GM21447 (cell line): ENCODE data around the gene GRXCR2.
"Not testable (repeated sequence)": the region's sequence is repeated elsewhere in the genome, so short reads cannot be mapped to it uniquely, and the experiment has no call there.

Source experiments
- ATAC-seq: cut with Tn5 transposase; IDR thresholded peaks from one replicate; pipeline ENCODE4 v1.9.1; 2021; ENCODE audit not compliant: unreplicated experiment

GRXCR2 gene

GRCh38 chr5:145872914-145873313 lies at the start of gene GRXCR2:
TSS of gene GRXCR2 (minus strand) at chr5:145873014. CDS start at chr5:145872968, 46 bp downstream.
- ATAC-seq: no peak

GRCh38 chr5:145922059-145922458 lies 49.2 kb upstream of the GRXCR2 start:
- ATAC-seq: no peak

- no peak for ATAC-seq
These were observed 48.4 kb upstream of the GRXCR2 start for GRCh38 chr5:145921211-145921610.

- no peak for ATAC-seq
These were observed 47.9 kb upstream of the GRXCR2 start for GRCh38 chr5:145920542-145921210.

- no peak for ATAC-seq
These were observed 46.6 kb upstream of the GRXCR2 start for GRCh38 chr5:145919413-145919812.

- no peak for ATAC-seq
These were observed 45.6 kb upstream of the GRXCR2 start for GRCh38 chr5:145918397-145918796.

GRCh38 chr5:145917288-145917687 lies 44.5 kb upstream of the GRXCR2 start:
- no peak for ATAC-seq

GRCh38 chr5:145915970-145916638 lies 43.3 kb upstream of the GRXCR2 start:
- no peak for ATAC-seq

- ATAC-seq: no peak
These were observed 40.9 kb upstream of the GRXCR2 start for GRCh38 chr5:145913701-145914100.

- ATAC-seq: no peak
These were observed 39.8 kb upstream of the GRXCR2 start for GRCh38 chr5:145912594-145912993.

- ATAC-seq: no peak
These were observed 39.2 kb upstream of the GRXCR2 start for GRCh38 chr5:145912019-145912418.

GRCh38 chr5:145911164-145911563 lies 38.4 kb upstream of the GRXCR2 start:
- no peak for ATAC-seq

- no peak for ATAC-seq
These were observed 35.6 kb upstream of the GRXCR2 start for GRCh38 chr5:145908206-145908960.

GRCh38 chr5:145906401-145906800 lies 33.6 kb upstream of the GRXCR2 start:
- no peak for ATAC-seq

GRCh38 chr5:145904743-145905142 lies 31.9 kb upstream of the GRXCR2 start:
- no peak for ATAC-seq

- no peak for ATAC-seq
These were observed 31.1 kb upstream of the GRXCR2 start for GRCh38 chr5:145903867-145904266.

- ATAC-seq: no peak
These were observed 30.3 kb upstream of the GRXCR2 start for GRCh38 chr5:145903113-145903512.

- no peak for ATAC-seq
These were observed 29.6 kb upstream of the GRXCR2 start for GRCh38 chr5:145902421-145902820.

- ATAC-seq: no peak
These were observed 25.4 kb upstream of the GRXCR2 start for GRCh38 chr5:145898171-145898570.

GRCh38 chr5:145891378-145891777 lies 18.6 kb upstream of the GRXCR2 start:
- not testable (repeated sequence) for ATAC-seq

GRCh38 chr5:145889611-145890010 lies 16.8 kb upstream of the GRXCR2 start:
- no peak for ATAC-seq

- no peak for ATAC-seq
These were observed 15.3 kb upstream of the GRXCR2 start for GRCh38 chr5:145887976-145888574.
